ENCODE results near the gene BCAT1.
"Not testable (repeated sequence)": the region's sequence is repeated elsewhere in the genome, so short reads cannot be mapped to it uniquely, and the experiment has no call there.

Gene BCAT1

DNA sequence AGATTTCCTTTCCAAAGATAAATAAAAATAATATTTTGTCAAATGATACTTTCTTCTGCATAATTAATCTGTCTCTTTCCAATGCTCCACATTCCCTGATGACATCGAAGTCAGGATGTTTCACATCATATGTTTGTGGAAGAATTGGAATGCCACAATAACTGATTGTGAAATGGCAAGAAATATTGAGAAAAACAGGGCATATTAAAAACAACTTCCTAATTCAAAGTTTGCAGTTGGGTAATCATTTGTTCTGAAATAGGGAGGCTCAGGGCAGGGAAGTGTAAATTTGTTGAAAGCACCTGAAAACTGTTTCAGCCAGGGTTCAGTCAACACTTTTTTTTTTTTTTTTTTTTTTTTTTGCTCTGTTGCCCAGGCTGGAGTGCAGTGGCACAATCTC, 50.7 kb downstream of the BCAT1 start:
- DNase-seq: no peak

DNA sequence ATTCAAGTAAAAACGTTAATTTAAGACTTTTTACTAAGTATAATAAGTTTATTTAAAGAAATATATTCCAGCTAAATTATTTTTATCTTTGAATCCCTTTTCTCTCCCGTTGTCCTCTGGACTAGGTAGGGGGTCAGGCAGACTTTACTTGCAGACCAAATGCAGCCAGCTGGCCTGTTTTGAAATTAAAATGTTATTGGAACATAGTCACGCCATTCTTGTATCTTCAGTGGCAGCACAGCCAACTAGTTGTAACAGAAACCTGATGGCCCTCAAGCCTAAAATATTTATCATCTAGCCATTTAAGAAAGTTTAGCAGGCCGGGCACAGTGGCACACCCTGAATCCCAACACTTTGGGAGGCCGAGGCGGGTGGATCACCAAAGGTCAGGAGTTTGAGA, 52.7 kb downstream of the BCAT1 start:
- DNase-seq: no peak

DNA sequence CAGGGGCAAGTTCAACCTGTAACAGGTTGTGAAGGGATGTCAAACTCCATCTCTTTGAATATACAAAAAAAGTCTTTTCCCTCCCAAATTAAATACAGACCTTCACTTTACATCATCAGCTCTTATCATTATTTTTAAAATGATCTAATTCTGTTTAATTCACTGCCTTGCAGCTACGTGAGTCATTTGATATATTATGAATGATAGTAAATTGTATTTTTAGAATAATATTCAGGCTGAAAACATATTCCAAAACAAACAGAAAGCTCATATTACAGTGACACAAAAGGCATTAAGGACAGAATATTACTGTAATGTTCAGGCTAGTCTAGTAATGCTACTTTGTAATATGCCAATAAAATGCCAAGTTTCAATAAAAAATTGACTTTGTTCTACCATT, 53.3 kb downstream of the BCAT1 start:
- no peak for DNase-seq

DNA sequence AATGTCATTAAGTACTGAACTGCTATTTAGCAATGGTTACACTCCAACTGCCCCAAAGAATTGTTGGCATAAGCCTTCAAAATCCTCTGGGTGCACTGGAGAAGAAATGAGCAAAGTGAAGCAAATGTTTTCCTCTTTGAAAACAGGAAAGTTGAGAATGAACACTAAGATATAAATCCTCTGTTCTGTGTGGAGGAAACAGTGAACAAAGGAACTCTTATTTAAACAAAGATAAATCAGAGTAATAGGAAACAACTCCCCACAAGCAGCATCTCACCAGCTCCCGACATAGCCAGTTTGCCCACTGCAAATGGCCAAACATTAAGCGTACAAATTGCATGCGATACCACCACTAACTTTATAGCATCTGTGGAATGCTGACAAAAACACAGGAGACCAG, 54.0 kb downstream of the BCAT1 start:
- no peak for DNase-seq

DNA sequence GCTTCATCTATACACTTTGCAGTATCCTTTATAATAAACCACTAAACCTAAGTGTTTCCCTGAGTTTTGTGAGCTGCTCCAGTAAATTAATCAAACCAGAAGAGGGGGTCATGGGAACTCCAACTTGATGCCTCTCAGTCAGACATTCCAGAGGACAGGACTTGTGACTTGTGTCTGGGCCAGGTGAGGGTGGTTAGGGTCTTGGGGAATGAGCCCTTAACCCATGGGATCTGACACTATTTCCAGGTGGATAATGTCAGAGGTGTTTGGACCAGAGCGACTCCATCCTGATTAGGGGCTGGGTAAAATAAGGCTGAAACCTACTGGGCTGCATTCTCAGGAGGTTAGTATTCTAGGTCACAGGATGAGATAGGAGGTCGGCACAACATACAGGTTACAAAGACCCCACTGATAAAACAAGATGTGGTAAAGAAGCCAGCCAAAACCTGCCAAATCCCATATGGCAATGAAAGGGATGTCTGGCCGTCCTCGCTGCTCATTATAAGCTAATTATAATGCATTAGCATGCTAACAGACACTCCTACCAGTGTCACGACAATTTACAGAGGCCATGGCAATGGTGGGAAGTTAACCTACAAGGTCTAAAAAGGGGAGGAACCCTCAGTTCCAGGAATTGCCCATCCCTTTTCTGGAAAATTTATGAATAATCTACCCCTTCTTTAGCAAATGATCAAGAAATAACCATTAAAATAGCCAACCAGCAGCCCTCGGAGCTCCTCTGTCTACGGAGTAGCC, 58.7 kb downstream of the BCAT1 start:
- no peak for DNase-seq

DNA sequence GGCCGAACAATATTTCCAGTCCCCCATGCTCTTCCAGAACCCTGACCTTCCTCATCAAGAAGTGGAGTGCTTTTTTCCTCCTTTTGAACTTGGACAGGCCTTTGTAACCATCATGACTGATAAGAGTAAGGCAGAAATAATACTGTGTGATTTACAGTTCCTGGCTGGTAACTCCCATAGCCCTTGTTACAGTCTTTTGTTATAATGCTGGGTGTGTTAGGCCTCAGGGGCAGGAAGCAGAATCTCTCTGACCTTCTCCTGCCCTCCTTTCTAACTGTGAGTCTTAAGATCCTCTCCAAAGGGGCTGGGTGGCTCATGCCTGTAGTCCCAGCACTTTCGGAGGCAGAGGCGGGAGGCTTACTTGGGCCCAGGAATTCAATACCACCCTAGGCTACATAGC, 59.5 kb downstream of the BCAT1 start:
- DNase-seq: no peak

DNA sequence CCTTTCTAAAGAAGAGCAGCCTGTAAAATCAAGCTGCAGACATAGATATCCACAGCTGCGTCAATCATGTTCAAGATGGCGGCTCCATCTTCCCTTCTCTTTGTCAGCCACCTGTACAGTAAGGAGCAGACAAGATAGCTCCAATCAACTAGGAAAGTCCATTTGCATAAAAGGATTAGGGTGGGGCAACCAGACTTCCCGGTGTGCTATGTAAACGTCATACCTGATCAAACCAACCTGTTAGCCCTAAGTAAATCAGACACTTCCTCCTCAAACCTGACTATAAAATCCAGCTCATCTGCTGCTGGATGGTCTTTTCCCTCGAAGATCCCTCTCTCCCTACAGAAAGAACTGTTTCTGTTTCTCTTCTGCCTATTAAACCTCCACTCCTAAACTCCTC, 60.1 kb downstream of the BCAT1 start:
- no peak for DNase-seq

DNA sequence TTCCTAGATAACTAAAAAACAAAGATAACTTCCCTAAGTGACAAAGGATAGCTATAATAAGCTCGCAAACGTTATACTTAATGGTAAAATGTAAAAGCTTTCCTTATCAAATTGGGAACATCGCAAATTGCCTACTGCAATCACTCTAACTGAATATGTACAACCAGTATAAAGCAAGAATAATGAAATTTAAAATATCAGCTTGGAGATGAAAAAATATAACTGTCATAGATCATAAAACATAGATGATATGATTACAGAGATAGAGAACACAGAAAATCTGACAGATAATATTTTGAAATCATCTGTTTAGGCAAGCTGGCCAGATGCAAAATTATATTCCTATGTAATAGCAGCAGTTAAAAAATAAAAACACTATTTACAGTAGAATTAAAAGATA, 64.0 kb downstream of the BCAT1 start:
- no peak for DNase-seq

DNA sequence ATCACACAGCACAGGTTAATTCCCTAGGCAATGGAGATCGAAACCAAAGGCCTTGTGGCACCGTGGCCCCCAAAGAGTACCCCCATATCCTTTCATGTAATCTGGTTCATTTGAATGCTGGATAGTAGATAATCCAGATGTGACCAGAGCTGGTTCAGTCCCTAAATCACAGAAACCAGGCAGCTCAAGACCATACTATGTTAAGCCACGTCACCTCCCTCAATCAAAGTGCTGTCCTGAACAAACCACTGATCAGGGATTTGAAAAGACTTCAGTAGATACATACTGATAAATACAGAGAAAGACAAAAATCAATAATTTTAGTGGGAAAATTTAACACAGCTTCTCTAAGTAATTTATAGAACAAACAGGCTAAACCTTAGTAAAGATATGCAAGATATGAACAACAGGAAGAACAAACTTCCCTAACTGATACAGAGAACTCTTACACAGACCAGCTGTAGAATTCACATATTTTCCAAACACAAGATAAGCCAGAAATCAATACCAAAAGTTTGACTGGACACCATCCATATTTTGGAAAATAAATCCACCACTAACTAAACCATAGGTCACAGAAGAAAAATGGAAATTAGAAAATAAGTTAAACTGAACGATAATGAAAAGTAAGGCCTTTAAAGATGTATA, 67.1 kb downstream of the BCAT1 start:
- DNase-seq: no peak

DNA sequence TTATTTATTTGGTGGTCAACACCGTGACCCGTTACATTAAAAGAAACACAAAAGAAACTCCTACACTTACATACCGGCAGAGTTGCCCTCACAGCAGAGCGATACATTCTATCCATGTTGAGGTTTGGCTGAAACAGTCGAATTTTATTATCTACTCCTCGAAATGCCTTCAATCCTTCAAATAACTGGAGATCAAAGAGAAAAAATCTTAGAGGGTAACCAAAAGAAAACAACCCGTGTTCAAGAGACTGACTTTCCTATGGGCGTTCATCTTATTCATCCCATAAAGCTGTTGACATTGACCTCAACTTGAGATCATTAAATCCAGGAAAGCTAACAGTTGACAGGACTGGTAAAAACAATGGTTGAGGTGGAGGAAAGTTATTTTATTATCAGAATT, 67.7 kb downstream of the BCAT1 start:
- DNase-seq: no peak

DNA sequence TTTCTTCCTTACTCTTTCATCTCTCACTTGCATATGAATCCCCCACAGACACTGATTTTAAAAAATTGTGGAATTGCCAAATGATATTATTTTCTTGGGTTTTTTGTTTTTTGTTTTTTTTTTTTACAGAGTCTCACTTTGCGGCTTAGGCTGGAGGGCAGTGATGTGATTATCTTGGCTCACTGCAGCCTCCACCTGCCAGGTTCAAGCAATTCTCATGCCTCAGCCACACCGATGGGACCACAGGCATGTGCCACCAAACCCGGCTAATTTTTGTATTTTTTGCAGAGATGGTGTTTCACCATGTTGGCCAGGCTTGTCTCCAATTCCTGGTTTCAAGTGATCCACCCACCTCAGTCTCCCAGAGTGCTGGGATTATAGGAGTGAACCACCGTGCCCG, 68.2 kb downstream of the BCAT1 start:
- DNase-seq: no peak

DNA sequence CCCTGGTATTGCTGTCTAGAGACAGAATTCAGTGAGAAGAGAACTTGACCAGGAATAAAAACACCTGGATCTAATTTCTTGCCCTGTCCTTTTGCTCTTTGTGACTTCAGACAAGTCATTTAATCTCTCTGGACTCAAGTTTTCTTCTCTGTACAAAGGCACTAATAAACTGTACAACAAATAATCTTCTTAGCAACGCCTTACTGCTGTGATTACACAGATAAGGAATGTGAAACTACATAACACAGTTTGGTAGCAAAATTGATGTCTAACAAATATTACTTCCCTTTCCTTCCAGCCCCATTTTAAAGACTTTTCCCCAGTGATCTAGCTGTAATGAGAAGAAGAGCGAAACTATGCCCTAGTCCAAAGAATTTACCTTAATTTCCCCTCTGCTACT, 69.3 kb downstream of the BCAT1 start:
- no peak for DNase-seq

DNA sequence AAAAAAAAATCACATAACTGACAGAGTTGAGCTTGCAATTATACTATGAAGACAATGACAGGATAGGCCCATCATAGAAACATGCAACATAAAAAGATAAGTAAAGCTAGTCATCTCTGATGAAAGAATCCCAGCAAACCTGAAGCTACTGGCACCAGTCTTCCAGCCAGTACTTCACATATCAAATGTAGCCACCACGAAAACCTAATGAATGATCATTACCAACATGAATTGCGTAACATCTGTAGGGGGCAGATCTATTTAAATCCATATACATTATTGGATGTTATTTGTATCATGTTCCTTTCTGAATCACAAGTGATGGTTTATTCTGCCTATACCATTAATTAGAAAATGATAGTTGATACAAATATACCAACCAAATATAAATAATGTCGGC, 73.9 kb downstream of the BCAT1 start:
- no peak for DNase-seq

DNA sequence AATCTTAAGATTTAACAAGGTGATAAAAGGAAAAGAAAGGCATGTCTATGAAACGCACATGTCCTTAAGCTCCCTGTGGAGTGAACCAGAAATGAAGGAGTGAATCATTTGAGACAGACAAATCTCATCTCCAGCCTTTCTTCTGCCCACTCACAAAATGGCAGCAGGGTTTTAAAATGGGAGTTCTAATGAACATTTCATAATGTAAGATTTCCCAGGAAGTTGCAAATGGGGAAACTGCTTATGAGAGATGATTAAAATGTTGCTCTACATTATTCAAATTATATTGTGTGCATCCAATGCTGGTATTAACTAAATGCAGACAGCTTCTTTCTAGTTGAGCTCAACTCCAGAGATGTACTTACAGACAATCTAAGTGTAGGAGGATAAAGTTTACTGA, 76.7 kb downstream of the BCAT1 start:
- DNase-seq: no peak

DNA sequence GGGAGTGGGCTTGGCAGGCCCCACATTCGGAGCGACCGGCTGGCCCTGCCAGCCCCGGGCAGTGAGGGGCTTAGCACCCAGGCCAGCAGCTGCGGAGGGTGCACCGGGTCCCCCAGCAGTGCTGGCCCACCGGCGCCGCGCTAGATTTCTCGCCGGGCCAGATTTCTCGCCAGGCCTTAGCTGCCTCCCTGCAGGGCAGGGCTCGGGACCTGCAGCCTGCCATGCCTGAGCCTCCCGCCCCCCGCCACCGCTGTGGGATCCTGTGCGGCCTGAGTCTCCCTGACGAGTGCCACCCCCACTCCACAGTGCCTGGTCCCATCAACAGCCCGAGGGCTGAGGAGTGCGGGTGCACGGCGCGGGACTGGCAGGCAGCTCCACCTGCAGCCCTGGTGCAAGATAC, 82.8 kb downstream of the BCAT1 start:
- not testable (repeated sequence) for DNase-seq

DNA sequence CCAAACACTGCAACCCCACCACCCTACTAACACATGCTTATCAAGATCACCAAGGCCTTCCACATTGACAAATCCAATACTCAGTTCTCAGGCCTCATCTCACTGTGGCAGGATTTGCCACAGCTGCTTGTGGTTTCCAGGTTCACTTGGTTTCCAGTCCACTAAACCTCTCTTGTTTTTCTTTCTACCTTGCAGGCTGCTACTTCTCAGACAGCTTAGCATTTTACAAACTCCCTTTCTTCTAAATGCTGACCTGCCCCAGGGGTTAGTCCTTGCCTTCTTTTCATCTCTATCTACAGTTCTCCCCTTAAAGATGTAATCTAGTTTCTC, 84.1 kb downstream of the BCAT1 start:
- no peak for DNase-seq

DNA sequence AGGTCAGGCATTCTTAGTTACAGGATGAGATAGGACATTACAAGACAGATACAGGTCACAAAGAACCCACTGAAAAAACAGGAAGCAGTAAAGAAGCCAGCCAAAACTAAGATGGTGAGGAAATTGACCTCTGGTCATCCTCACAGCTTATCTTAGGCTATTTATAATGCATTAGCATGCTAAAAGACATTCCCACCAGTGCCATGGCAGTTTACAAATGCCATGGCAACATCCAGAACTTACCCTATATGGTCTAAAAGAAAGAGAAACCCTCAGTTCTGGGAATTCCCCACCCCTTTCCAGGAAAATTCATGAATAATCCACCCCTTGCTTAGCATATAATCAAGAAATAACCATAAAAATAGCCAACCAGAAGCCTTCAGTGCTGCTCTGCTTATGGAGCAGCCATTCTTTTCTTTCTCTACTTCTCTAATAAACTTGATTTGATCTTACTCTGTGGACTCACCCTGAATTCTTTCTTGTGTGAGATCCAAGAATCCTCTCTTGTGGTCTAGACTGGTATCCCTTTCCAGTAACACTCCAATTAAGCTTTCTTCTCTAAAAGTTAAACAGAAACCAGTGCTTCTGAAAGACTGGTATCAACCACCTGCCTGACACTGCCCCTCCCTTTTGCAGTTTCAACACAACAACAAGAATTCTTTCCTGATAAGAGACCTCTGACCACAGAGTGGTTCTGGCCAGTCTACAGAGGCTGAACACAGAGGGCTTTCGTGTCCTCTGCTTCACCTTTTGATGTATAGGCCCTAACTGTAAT, 86.9 kb downstream of the BCAT1 start:
- no peak for DNase-seq

DNA sequence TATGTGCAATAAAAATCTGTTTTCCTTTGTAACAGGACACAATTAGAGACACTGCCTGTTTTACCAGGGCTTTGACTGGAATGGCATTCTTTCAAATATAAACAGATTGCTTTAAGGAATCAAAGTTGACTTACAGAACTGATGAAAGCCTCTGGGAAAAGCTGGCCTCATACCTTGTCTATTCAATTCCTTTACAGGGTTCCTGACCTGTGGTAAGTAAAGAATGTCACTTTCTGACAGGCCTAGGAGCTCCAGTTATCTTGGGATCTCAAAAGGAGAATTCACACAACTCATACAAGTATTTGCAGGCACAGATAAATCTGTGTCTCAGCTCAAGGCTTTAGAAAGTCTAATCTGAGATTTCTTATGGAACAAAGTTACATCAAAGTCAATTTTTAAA, 88.4 kb downstream of the BCAT1 start:
- DNase-seq: no peak

DNA sequence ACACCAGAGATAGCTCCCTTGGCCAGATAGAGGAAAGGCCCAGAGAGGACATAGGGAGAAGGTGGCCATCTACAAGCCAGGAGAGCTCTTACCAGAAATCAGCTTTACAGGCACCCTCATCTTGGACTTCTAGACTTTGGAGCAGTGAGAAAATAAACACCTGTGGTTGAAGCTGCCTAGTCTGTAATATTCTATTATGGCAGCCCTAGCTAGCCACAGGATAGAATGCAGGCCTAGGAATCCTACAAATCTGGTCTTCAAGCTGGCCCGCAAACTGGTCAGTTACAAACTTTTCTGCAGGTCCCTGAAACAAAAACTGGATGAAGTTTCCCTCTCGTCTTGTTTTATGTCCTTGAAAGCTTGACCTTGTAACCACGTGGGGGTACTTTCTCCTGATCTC, 92.4 kb downstream of the BCAT1 start:
- no peak for DNase-seq

DNA sequence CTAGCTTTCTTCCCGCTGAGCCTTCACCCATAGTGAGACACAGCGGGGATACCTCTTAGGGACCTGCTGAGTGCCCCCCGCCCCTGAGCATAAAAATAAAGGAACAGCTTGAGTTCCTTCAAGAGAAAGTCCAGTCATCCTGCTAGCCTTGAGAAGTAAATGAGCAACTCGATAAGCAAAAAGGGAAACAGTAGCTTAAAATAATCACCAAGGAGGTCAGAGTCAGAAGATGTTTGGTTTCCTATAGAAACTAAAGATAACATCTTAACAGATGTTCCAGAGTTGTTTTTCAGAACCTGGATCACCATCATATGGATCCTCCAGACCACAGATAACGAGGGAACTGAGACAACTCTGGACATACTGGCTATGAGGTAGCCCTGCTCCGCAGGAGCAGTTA, 94.0 kb downstream of the BCAT1 start:
- DNase-seq: no peak

DNA sequence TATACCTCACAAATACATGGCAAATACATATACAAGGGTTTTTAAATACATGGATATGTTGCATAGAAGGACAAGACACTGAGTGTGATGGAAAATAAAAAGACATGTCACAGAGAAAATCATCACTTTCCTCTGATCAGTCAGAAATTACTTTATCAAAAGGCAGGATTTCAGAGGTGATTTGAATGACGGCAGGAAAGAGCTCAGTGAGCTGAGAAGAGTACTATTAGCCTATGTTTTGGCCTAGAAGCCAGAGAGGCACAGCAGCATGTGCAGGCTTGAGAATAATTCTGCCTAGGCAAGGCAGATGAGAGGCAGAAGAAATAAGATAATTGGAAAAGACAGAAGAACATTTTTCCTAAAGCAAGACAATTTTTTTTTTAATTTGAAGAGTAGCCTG, 94.9 kb downstream of the BCAT1 start:
- no peak for DNase-seq

DNA sequence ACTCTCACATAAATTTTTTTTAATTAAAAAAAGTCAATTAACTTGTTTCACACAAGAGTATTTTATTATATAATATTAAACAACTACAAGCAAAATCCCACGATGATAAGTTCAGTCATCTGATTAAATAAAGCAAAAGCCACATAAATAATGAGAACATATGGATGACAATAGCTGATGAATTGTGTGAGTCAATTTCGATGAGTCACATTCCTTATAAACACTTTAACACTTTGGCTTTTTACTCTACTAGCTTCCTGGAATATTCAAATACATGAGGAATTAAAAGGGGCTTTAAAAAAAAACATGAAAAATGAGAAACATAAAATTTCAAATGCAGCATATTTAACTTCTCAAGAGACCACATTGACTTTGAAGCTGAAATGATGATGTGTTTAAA, 95.3 kb downstream of the BCAT1 start:
- DNase-seq: no peak

DNA sequence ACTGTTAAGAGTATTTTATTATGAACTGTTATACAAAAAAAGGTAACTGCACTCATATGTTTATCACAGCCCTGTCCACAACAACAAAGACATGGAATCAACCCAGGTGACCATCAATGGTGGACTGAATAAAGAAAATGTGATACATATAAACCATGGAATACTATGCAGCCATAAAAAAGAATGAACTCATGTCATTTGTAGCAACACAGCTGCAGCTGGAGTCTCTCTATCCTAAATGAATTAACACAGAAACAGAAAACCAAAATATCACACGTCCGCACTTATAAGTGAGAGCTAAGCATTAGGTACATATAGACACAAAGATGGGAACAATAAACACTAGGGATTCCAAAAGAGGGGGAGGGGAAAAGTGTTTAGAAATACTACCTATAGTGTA, 95.8 kb downstream of the BCAT1 start:
- no peak for DNase-seq

DNA sequence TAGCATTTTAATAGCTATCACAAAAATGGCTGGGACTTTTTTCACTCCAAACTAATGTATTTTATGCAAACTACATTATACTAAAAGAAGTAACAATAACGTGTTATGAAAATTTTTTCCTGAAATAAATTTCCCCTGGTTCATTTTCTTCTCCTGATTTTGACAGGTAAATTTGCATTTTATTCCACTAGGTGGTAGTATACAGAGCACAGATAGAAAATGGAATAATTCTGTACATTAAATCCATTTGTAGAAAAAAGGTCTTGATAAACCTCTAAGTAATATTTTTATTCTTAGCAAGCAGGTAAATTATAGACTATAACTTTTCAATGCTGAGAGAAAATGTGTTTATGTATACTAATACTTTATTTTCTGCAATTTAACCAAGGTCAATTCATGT, 96.5 kb downstream of the BCAT1 start:
- no peak for DNase-seq
